Central memory CD4-positive, alpha-beta T cell (primary cell): Measurements from ENCODE around the gene ALDH1L1.

Experiments
- DNase-seq: peaks from one replicate; pipeline ENCODE4 v3.0.0; 2022

ALDH1L1 gene

GRCh38 chr3:126191246-126191645, 10.9 kb upstream of the ALDH1L1 start:
- DNase-seq: no peak

DNA sequence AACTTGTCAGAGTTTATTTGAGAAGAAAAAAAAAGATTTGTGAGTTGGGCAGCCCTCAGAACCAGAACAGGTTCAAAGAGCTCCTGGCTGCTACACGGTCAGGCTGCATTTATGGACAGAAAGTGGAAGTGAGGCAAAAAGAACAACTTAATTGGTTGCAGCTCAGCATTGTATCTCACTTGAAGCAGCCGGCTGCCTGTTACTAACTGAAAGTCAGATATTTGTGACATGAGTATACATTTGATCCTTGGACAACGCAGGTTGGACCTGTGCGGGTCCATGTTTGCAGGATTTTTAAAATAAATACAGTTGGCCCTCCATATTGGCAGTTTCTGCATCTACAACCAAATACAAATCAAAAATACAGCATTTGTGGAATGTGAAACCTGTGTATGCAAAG, 7.5 kb upstream of the ALDH1L1 start:
- DNase-seq: no peak

DNA sequence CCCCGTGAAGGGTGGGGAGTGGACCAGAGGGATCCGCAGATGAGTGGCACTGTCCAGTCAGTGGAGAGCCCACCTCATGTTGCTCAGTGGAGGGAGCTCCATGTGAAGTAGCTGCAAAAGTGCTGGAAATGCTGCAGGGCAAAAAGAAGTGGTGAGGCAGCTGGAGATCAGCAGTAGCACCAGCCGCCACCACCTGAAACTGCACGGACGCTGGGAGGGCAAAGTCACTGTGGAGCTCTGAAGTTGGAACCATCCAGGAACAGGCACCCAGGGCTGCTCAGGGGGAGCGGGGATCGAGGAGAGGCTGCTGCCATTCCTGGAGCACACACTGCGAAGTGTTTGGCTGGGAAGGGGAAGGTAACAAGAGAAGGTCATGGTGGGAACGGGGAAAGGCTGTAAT, 6.4 kb upstream of the ALDH1L1 start:
- DNase-seq: no peak

- DNase-seq: no peak
These were observed 5.9 kb upstream of the ALDH1L1 start for GRCh38 chr3:126186271-126186670.

GRCh38 chr3:126184465-126185000, 4.1 kb upstream of the ALDH1L1 start:
- no peak for DNase-seq

- DNase-seq: no peak
These were observed 976 bp upstream of the ALDH1L1 start for GRCh38 chr3:126181398-126181725.

DNA sequence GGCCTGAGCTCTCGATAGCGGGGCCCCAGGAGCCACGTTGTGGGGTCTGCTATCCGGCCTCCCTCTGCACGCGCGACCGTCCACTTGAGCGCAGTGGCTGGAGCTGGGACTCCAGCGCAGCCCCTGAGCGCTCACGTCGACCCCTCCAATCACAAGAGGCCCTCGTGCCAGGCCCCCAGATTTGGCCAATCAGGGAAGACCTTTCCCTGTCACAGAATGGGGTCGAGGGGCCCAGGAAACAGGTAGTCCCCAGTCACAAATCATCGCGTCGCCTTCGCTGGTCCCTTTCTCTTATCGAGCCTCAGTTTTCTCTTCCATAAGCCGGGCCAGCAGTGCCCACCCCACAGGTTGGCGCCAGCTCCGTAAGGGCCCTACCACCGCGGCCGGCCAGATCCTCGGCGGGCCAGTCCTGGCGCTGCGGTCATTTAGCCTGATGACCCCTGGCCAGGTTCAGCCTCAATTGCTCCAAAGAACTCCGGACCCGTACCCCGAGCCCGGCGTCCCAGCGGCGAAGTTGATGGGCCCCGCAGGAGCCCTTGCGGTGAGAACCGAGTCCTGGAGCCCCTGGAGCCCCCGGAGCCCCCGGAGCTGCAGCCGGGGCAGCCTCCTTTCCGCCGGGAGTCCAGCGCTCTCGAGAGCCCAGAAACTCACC, 435 bp downstream of the ALDH1L1 start:
- no peak for DNase-seq

GRCh38 chr3:126170073-126170777, 10.2 kb downstream of the ALDH1L1 start:
- no peak for DNase-seq

DNA sequence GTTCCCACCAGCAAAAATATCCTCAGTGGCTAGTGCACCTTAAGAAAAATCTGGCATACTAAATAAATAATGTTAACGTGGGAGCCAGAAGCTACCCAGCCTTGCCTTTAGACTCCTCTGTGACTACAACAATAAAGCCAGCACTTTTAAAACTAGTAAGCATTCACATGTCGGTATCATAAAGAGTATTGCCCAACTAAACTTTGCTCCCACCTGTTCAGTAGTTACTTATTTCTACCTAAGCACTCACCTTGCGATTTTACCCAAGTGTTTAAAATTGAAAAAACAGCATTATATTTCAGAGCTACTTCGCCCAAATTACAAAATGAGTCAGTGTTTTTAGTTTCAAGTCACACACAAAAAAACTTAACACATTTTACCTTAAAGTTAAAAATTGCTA, 12.8 kb downstream of the ALDH1L1 start:
- no peak for DNase-seq

GRCh38 chr3:126166009-126166408, 14.4 kb downstream of the ALDH1L1 start:
- DNase-seq: no peak

DNA sequence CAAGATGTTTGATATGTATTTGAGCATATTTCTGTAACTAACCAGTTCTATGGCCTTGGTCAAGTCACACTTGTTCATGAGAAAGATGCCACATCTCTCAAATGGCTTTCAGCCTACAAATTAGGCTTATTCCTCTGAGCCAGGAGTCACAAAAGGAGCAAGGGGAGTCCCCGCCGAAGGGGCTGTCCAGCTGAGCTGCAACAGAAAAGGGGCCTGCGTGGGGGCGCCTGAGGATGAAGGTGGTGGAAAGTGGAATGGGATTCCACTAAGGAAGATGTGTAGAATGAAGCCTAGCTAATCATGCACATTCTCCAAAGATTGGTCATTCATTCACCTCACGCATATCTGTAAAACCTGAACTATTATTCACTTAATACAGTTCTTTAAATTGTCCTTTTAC, 19.1 kb downstream of the ALDH1L1 start:
- DNase-seq: no peak

DNA sequence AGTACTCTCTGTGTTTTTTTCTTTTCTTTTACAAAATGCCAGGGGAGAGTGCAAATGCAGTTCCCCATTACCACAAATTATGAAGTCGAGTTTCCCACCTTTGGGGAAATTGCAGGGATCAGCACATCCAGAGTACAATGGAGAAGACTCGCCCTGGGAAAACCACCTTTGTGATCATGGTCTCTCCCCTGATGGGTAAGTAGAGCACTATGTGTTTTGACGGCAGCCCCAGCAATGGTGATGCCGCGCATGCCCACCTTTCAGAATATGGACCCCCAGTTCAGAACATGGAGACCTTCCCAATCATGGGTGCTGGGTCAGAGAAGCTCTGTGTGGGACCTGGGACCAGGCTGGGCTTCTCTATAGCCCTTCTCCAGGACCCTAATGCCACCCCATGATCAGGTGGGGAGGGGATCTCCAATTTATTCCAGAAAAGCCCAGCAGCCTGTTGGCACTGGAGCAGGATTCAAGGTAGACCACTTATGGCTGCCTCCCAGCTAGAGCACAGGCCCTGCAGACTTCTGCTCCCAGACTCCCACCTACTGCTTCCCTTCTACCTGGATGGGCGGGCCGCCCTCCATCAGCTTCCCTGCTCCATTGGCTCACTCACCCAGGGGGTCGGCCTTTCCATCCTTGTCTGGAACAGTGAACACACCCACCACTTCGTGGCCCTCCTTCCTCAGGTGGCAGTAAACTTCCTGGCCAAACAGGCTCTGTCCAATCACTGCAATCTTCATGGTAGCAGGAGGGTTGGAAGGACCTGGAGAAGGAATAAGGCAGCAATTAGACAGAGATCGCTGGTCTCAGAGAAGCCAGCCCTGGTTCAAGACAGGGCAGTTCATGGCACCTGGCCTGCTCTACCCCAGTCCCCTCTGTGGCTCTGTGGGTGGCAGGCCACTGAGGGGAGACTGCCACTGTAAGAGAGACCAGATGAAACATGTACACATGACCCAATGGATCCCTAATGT, 19.9 kb downstream of the ALDH1L1 start:
- DNase-seq: no peak

DNA sequence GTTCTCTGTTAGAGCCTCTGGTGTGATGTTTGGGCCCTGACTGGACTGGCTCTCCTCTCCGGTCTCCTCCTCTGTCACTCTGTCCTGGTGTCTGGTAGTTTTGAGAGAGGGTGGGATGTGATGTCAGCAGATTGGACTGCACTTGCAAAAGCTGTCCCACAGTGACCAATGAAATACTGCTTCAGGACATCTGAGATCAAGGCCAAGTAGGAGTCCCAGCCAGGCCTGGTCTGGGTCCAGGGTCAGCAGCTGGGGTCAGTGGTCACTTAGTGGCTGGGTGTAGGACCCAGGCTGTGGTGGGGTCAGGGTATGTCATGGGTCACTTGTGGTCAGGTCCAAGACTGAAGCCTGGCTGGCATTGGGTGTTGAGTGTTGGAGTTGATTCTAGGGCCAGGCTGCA, 20.9 kb downstream of the ALDH1L1 start:
- DNase-seq: no peak

DNA sequence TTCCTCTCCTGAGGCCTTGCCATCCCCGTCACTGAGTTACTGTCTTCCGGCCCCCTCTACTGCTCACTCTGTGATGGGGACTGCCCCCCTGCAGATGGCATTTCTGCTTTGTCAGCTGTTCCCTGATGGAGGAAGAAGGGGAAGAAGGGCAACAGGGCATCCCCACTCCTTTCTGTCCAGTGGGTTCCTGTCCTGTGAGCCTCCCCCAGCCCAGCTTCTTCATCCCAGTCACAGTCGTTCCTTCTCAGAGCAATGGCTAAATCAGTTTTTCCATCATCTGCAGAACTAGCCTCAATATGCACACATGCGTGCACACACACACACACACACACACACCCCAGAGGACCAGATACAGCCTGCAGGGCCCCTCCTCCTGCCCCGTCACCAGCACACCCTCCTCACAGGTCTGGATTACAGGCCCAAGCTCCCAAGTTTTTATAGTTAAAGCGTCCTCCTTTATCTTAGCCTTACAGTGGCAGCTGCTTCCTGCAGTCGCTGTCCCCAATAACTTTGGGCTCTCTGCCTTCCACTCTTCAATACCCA, 21.4 kb downstream of the ALDH1L1 start:
- no peak for DNase-seq

DNA sequence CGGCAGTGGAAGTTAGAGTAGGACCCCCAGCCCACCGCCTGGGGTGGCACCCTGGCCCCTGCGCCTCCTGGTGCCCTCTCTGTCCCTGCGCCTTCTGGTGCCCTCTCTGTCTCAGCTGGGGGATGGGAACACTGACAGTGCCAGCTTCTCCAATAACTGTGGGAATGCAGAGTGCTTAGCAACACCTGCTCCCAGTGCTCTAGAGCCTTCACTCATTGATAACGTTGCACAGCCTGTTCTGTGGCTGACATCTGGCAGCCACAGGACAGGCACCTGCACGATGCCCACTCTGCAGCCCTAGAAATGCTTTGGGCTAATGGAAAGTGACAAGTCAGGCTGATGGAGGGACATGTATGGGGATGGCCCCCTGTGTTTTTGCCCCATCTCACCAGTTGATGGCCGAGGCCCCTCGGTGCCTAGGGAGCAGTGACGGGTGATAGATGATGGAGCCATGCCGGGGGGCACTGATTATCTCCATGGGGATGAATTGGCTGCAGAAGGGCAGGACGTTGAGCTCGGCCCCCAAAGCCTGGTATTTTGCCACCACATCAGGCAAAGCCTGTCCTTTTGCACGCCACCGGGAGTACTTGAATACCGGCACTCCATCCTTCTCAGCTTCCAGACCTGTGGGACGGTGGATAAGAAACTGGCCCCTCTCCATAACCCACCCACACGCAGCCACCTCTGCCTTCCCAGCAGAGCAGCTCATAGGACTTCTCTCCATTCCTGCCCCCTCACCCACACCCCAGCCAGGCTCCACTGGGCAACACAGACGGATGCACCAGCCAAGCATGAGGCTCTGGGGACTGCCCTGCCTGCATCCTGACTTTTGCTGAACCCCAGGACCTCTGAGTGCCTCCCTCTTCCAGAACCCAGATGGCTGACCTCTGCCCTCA, 22.1 kb downstream of the ALDH1L1 start:
- DNase-seq: no peak

- DNase-seq: no peak
These were observed 23.2 kb downstream of the ALDH1L1 start for GRCh38 chr3:126157083-126157768.

- no peak for DNase-seq
These were observed 23.9 kb downstream of the ALDH1L1 start for GRCh38 chr3:126156468-126156867.

- DNase-seq: no peak
These were observed 24.6 kb downstream of the ALDH1L1 start for GRCh38 chr3:126155819-126156218.

- DNase-seq: no peak
These were observed 25.1 kb downstream of the ALDH1L1 start for GRCh38 chr3:126155280-126155640.

GRCh38 chr3:126154391-126155279, 25.8 kb downstream of the ALDH1L1 start:
- no peak for DNase-seq
